ENCODE measurements around the gene OXNAD1. TPM values are rescaled to one million over a fixed set of nuclear protein-coding genes. Genes with fewer than 3 reads are reported as not detected.

The OXNAD1 gene
- total RNA-seq, 1 donor: 15.7 TPM

GRCh38 chr3:16245609-16246008 lies 19.4 kb upstream of the OXNAD1 start:
- no peak for TF ChIP-seq CTCF (IDR thresholded peaks at IDR 0.05; ENCODE audit: insufficient read depth, low read length)
- H3K4me3 ChIP-seq (ENCODE audit: low read depth, low read length): no peak overlapping the region
- no peak for DNase-seq (ENCODE audit: low read depth)

- H3K4me3 ChIP-seq (ENCODE audit: low read depth, low read length): no peak overlapping the region
- peak; percentile 89 for TF ChIP-seq CTCF (IDR thresholded peaks at IDR 0.05; ENCODE audit: insufficient read depth, low read length)
- peak; percentile 92 for DNase-seq (ENCODE audit: low read depth)
Observed at GRCh38 chr3:16247282-16248061, 17.5 kb upstream of the OXNAD1 start.

- no peak for TF ChIP-seq CTCF (IDR thresholded peaks at IDR 0.05; ENCODE audit: insufficient read depth, low read length)
- DNase-seq (ENCODE audit: low read depth): no peak
- H3K4me3 ChIP-seq (ENCODE audit: low read depth, low read length): no peak overlapping the region
Observed at GRCh38 chr3:16248556-16248955, 16.5 kb upstream of the OXNAD1 start.

GRCh38 chr3:16249336-16249735 lies 15.7 kb upstream of the OXNAD1 start:
- no peak overlapping the region for H3K4me3 ChIP-seq (ENCODE audit: low read depth, low read length)
- peak; percentile 45 for TF ChIP-seq CTCF (IDR thresholded peaks at IDR 0.05; ENCODE audit: insufficient read depth, low read length)
- DNase-seq (ENCODE audit: low read depth): peak; percentile 49

GRCh38 chr3:16249886-16250285 lies 15.1 kb upstream of the OXNAD1 start:
- H3K4me3 ChIP-seq (ENCODE audit: low read depth, low read length): no peak overlapping the region
- DNase-seq (ENCODE audit: low read depth): no peak
- TF ChIP-seq CTCF (IDR thresholded peaks at IDR 0.05; ENCODE audit: insufficient read depth, low read length): no peak

GRCh38 chr3:16251316-16252085 lies 13.5 kb upstream of the OXNAD1 start:
- DNase-seq (ENCODE audit: low read depth): no peak
- H3K4me3 ChIP-seq (ENCODE audit: low read depth, low read length): no peak overlapping the region
- no peak for TF ChIP-seq CTCF (IDR thresholded peaks at IDR 0.05; ENCODE audit: insufficient read depth, low read length)

Data from fibroblast of the aortic adventitia (primary cell).